ENCODE data around the gene PTGES.

DNA sequence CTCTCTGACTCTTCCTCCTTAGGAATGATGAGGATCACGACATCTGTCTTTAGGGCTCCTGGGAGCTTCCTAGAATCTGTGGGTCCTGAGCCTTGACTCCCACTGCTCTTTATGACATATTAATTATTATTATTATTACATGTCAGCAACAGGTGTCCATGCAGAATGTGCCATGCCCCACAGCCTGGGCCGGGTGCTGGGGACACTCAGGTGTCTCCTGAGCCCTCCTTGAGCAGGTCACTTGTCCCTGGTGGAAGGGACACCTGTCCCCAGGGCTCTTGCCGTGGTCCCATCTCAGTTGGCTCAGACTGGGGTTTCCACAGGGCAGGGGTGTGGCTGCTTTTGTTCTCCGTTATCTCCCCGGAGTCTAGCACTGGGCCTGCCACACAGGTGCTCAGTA lies 34.2 kb downstream of the PTGES start:
- TF ChIP-seq, protein P1, sequence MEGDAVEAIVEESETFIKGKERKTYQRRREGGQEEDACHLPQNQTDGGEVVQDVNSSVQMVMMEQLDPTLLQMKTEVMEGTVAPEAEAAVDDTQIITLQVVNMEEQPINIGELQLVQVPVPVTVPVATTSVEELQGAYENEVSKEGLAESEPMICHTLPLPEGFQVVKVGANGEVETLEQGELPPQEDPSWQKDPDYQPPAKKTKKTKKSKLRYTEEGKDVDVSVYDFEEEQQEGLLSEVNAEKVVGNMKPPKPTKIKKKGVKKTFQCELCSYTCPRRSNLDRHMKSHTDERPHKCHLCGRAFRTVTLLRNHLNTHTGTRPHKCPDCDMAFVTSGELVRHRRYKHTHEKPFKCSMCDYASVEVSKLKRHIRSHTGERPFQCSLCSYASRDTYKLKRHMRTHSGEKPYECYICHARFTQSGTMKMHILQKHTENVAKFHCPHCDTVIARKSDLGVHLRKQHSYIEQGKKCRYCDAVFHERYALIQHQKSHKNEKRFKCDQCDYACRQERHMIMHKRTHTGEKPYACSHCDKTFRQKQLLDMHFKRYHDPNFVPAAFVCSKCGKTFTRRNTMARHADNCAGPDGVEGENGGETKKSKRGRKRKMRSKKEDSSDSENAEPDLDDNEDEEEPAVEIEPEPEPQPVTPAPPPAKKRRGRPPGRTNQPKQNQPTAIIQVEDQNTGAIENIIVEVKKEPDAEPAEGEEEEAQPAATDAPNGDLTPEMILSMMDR (IDR thresholded peaks at IDR 0.05; ENCODE audit: low read depth, low read length), result no peak
- no peak for TF ChIP-seq EZH2phosphoT487 (IDR thresholded peaks at IDR 0.05; ENCODE audit: low read depth)
